ENCODE data around the gene RPL10. TPM values are rescaled to one million over a fixed set of nuclear protein-coding genes. Genes with fewer than 3 reads are reported as not detected.

Gene RPL10
- polyA plus RNA-seq, 1 experiment = 3,912 TPM

DNA sequence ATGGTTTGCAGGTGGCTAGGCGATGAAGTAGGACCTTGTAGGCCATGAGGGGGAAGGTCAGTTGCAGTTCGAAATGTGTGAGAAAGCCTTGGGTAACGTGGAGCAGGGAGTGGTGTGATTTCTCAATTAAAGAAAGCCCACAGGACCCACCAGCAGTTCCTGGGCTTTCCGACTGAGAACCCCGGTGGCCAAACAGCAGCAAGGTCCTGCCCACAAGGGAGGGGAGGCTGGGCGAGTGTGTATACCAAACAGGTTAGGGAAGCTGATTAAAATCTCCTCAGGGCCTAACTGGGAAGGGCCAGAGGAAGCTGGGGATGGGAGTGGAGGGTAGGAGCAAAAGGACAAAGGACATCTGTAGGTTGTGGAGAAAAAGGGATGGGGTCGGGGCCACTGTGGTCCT lies 32.7 kb downstream of the RPL10 start:
- H3K4me3 ChIP-seq (ENCODE audit: low read depth, low read length) = no peak overlapping the region
- ChIA-PET CTCF (no interaction called here), POLR2A (no interaction called here)
- H3K27ac ChIP-seq (ENCODE audit: low read depth, low read length) = no peak overlapping the region
- DNase-seq (ENCODE audit: low read depth, low spot score) = no peak
- no peaks in the 10 kb centered on the region for H3K9me3 ChIP-seq (ENCODE audit: control insufficient read depth, insufficient read depth, low read length)
- TF ChIP-seq, protein P1, sequence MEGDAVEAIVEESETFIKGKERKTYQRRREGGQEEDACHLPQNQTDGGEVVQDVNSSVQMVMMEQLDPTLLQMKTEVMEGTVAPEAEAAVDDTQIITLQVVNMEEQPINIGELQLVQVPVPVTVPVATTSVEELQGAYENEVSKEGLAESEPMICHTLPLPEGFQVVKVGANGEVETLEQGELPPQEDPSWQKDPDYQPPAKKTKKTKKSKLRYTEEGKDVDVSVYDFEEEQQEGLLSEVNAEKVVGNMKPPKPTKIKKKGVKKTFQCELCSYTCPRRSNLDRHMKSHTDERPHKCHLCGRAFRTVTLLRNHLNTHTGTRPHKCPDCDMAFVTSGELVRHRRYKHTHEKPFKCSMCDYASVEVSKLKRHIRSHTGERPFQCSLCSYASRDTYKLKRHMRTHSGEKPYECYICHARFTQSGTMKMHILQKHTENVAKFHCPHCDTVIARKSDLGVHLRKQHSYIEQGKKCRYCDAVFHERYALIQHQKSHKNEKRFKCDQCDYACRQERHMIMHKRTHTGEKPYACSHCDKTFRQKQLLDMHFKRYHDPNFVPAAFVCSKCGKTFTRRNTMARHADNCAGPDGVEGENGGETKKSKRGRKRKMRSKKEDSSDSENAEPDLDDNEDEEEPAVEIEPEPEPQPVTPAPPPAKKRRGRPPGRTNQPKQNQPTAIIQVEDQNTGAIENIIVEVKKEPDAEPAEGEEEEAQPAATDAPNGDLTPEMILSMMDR (IDR thresholded peaks at IDR 0.05; ENCODE audit: low read depth, low read length) = no peak
- no peaks in the 10 kb centered on the region for H3K27me3 ChIP-seq (ENCODE audit: control insufficient read depth, insufficient read depth, low read length)

DNA sequence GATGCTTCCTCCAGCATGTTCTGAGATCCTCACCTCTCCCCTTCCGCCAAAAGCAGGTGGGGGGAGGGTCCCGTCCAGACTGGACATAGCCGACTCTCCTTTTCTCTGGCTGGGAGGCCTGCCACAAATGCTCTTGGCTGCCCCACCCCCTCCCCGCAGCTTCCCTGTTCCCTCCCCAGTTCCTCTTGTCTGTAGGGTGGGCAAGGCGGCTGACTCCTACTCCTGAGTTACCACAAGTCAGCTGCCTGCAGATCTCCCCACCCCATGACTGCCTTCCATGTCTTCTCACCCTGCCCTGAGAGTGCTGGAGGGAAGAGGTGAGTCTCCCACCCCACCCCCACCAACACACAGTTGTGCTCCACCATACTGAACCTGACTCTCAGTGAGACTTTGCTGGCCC lies 33.2 kb downstream of the RPL10 start:
- Histone ChIP-seq H3K27me3 (ENCODE audit: control insufficient read depth, insufficient read depth, low read length) (no peaks in the 10 kb centered on the region), H3K4me3 (ENCODE audit: low read depth, low read length) (no peak overlapping the region), H3K27ac (ENCODE audit: low read depth, low read length) (no peak overlapping the region), H3K9me3 (ENCODE audit: control insufficient read depth, insufficient read depth, low read length) (no peaks in the 10 kb centered on the region)
- DNase-seq (ENCODE audit: low read depth, low spot score) = no peak
- ChIA-PET POLR2A (no interaction called here), CTCF (no interaction called here)
- TF ChIP-seq, protein P1 (IDR thresholded peaks at IDR 0.05; ENCODE audit: low read depth, low read length) = no peak

DNA sequence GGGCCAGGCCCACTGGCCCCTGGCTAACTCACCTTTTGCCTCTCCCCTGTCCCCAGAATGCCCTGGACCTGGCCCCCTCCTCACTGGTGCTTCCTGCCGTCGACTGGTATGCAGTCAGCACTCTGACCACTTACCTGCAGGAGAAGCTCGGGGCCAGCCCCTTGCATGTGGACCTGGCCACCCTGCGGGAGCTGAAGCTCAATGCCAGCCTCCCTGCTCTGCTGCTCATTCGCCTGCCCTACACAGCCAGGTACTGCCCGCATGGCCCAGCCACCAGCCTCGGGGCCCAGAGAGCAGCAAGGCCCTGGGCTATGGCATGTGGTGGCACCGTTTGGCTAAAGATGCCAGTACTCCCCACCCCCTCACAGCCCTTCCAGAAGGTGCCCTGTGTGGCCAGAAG lies 34.0 kb downstream of the RPL10 start:
- ChIA-PET CTCF (no interaction called here), POLR2A (no interaction called here)
- DNase-seq (ENCODE audit: low read depth, low spot score) = no peak
- Histone ChIP-seq H3K4me3 (ENCODE audit: low read depth, low read length) (no peak overlapping the region), H3K27ac (ENCODE audit: low read depth, low read length) (no peak overlapping the region), H3K9me3 (ENCODE audit: control insufficient read depth, insufficient read depth, low read length) (no peaks in the 10 kb centered on the region), H3K27me3 (ENCODE audit: control insufficient read depth, insufficient read depth, low read length) (no peaks in the 10 kb centered on the region)
- TF ChIP-seq, protein P1 (IDR thresholded peaks at IDR 0.05; ENCODE audit: low read depth, low read length) = no peak

DNA sequence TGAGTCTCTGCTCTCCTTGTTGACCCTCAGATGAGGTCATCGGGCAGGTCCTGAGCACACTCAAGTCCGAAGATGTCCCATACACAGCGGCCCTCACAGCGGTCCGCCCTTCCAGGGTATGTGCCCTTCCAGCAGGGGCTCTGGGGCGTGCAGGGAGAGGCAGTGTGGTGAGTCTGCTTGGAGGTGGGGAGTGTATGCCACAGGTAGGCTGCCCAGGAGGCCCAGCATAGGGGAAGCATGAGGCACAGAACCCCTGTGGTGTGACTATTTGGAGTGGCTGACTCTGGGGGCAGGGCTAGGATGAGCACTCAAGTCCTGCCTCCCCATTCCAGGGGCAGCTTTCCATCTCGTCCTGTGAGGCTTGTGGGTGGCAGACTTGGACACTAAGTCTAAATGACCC lies 35.4 kb downstream of the RPL10 start:
- POLR2A ChIA-PET = no interaction called here
- Histone ChIP-seq H3K4me3 (ENCODE audit: low read depth, low read length) (no peak overlapping the region), H3K9me3 (ENCODE audit: control insufficient read depth, insufficient read depth, low read length) (no peaks in the 10 kb centered on the region), H3K27me3 (ENCODE audit: control insufficient read depth, insufficient read depth, low read length) (no peaks in the 10 kb centered on the region), H3K27ac (ENCODE audit: low read depth, low read length) (no peak overlapping the region)
- DNase-seq (ENCODE audit: low read depth, low spot score) = no peak
- TF ChIP-seq, protein P1 (IDR thresholded peaks at IDR 0.05; ENCODE audit: low read depth, low read length) = no peak
- CTCF ChIA-PET = no interaction called here

DNA sequence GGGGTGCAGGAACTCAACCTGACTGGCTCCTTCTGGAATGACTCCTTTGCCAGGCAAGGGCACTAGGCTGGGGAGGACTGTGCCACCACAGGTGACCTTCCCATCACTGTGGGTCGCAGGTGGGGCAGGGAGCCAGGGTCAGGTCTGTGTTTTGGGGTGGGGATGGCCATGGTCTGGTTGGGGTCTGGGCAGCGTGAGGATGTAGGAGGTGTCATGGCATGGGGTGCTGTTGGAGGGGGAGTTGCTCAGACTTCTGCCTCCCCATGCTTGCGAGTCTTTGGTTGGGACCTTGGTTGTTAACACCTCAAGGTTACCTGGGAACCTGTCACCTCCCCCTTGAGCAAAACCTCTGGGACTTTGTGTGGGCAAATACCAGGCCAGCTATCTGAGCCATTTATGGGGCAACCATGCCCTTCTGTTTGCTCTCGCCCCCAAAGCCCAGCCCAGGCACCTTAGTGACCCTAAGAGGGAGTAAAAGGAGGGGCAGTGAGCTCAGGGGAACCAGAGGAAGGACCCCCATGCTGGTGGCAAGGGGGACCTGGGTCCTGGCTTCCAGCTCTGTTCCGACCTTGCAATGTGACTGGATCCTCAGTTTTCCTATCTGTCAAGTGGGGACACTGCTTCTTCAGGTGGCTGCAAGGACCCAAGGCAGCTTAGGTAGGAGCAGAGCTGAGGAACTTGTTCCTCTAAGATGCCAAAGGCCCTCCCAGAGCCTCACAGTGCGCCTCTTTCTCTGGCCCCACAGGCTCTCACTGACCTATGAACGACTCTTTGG lies 36.4 kb downstream of the RPL10 start:
- ChIA-PET CTCF (interaction anchor here (0.7 kb wide), 1 partner anchor 105 kb away, joined by 5 read pairs; no protein-coding TSS in a partner anchor), POLR2A (no interaction called here)
- TF ChIP-seq, protein P1 (IDR thresholded peaks at IDR 0.05; ENCODE audit: low read depth, low read length) = no peak
- Histone ChIP-seq H3K9me3 (ENCODE audit: control insufficient read depth, insufficient read depth, low read length) (no peaks in the 10 kb centered on the region), H3K27me3 (ENCODE audit: control insufficient read depth, insufficient read depth, low read length) (no peaks in the 10 kb centered on the region), H3K4me3 (ENCODE audit: low read depth, low read length) (no peak overlapping the region), H3K27ac (ENCODE audit: low read depth, low read length) (no peak overlapping the region)
- DNase-seq (ENCODE audit: low read depth, low spot score) = no peak

Data from AG04450 (cell line).